GM04503 (cell line): Measurements from ENCODE around the gene RGS3.
"Not testable (repeated sequence)": the region's sequence is repeated elsewhere in the genome, so short reads cannot be mapped to it uniquely, and the experiment has no call there.

Experiments
- DNase-seq: peaks from one replicate; pipeline ENCODE4 v3.0.0-alpha.2; 2012; ENCODE audit warnings: low read depth

RGS3 gene

DNA sequence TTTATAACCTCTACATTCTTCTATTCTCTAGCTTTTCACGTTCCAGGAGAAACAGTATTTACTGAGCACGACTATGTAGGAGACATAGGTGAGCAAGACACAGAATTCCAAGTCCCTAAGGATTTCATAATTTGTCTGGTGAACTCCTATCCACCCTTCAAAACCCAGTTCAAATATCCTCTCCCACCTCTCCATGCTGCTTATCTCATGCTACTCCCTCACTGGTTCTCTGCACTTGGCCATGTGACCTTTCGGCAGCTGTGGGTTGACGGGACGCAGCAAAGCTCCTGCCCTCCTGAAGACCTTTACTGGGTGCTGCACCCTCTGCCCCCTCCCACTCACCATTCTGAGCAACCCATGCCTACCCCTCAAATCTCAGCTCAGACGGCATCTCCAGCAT is 173.2 kb downstream of the RGS3 start:
- no peak for DNase-seq

DNA sequence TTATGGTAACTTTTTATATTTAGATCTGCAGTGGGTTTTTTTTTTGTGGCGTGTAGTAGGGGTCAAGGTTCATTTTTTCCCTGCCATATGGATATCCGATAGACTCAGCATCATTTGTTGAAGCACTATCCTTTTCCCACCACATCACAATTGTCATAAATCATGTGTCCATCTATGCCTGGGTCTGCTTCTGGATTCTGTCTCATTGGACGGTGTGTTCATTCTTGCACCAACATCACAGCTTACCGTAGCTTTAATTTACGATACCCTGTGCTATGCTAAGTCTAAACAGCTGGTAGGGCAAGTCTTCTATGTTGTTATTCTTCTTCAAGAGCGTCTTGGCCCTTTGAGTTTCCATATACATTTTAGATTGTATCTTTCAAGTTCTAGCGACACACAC is 175.0 kb downstream of the RGS3 start:
- no peak for DNase-seq

DNA sequence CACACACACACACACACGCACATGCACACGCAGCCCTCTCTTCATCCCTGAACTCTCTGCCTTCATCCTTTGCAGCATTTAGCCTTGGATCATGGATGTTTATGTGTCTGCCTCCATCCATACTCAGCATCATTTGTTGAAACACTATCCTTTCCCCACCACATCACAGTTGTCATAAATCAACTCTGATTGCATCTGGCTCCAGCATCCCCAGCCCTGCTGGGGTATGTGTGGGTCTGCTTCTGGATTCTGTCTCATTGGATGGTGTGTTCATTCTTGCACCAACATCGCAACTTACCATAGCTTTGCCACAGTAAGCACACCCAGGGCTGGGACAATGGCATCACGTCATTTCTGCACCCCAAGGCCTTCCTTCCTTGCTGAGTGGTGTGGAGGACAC is 175.4 kb downstream of the RGS3 start:
- no peak for DNase-seq

DNA sequence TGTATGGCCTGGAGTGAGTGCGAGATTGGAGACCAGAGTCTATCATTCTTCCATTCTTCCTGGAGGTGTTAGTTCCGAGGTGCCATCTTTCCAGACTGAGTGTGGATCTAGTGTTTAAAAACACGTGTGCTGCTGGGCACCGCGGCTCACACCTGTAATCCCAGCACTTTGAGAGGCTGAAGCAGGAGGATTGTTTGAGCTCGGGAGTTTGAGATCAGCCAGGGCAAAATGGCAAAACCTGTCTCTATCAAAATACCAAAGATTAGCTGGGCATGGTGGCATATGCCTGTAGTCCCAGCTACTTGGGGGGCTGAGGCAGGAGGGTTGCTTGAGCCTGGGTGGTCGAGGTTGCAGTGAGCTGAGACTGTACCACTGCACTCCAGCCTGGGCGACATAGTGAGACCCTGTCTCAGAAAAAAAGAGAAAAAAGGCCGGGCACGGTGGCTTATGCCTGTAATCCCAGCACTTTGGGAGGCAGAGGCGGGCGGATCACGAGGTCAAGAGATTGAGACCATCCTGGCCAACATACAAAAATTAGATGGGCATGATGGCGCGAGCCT is 176.0 kb downstream of the RGS3 start:
- not testable (repeated sequence) for DNase-seq

DNA sequence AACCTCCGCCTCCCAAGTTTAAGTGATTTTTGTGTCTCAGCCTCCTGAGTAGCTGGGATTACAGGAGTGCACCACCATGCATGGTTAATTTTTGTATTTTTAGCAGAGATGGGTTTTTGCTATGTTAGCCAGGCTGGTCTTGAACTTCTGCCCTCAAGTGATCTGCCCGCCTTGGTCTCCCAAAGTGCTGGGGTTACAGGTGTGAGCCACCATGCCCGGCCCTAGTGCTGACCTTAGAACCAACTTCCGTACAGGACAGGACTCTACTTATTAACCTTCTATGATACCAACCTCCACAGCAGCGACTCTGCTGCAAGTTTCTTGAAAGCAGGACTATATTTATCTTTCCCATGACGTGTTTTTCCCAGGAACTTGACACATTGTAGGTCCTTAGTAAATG is 176.9 kb downstream of the RGS3 start:
- DNase-seq: no peak

DNA sequence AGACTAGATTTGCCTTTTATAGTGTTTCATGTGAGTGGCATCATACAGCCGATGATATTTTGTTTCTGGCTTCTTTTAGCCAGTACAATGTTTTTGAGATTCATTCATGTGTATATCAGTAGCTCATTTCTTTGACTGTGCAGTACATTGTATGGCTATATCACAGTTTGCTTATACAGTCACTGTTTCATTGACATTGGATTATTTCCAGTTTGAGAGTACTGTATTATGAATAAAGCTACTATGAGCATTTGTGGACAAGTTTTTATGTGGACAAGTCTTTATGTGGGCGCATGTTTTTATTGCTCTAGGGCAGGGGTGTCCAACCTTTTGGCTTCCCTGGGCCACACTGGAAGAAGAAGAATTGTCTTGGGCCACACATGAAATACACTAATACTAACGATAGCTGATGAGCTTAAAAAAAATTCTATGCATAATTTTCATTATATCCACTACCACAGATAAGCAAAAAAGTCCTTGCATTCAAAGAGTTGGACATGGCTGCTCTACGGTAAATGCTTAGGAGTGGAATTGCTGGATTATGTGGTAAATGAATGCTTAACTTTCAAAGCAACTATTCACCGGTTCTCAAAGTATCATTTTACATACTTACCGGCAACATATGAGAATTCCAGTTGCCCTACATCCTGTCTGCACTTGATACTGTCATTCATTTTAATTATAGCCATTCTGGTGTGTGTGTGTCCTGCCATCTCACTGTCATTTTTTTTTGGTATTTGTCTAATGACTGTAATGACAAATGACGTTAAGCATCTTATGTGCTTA is 177.8 kb downstream of the RGS3 start:
- DNase-seq: no peak

DNA sequence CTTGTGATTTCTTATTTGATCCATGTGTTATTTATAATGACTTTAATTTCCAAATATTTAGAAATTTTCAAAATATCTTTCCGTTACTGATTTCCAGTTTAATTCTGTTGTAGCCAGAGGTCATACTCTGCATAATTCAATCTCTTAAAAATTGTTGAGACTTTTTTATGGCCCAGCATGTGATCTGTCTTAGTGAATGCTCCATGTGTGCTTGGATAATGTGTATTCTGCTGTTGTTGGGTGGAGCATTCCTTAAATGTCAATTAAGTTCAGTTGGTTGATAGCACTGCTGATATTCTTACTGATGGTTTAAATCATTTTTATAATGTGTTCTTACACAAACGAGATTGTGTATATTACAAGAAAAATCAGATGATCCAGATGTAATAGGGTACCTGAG is 180.8 kb downstream of the RGS3 start:
- DNase-seq: no peak

DNA sequence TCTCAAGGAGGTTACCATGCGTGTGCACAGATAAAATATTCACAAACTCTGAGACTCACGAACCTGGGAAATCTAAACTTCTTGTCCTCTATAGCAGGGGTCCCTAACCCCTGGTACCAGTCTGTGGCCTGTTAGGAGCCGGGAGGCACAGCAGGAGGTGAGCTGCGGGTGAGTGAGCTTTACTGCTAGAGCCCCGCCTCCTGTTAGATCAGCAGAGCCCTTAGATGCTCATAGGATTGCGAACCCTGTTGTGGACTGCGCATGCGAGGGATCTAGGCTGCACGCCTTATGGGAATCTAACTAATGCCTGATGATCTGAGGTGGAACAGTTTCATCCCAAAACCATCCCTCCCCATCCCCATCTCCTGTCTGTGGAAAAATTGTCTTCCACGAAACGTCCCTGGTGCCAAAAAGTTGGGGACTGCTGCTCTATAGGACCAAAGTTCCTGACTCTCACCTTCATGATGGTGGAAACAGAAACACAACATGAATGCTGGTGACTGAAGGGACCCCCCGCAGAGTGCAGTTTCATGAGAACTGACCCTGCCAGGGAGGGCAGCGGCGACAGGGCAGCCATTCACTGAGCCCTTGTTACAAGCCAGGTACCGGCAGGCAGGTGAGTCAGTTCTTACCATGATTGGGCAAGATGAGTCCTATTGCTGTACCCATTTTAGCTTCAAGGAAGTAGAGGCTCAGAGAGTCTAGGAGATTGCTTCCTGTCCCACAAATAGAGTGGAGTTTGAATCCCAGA is 181.9 kb downstream of the RGS3 start:
- no peak for DNase-seq

DNA sequence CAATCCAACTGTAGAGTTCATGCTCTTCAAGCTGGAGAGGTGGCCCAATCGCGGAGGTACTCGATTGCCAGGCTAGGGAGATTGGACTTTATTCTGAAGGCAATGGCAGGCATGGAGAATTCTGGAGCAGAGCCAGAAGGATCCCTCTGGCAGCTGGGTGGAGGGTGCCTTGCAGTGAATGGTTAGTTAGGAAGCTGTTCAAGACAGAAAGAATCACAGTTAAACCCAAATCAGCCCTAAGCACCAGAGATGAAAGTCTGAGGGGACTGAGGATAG is 182.4 kb downstream of the RGS3 start:
- no peak for DNase-seq

DNA sequence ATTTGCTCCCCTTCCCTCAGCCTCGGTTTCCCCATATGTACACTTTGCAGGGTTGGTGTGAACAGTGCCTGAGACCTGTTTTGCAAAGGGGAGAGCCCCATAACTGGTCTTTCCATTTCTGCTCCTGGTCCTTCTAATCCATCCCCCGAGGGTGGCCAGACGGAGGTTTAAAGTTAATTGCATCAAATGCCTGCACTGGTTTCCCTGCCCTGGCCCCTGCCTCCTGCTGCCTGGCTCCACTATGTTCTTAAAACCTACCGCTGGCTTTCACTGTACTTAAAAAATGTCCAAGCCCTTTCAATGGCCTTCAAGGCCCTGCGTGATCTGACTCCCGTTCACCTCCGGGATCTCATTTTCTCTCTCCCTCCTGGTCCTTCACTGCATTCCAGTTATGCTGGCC is 183.0 kb downstream of the RGS3 start:
- DNase-seq: no peak
